Measurements from ENCODE around the gene HSPA12A. TPM values are rescaled to one million over a fixed set of nuclear protein-coding genes. Genes with fewer than 3 reads are reported as not detected.

HSPA12A gene
- total RNA-seq, 1 experiment from 2014 or later, result 2.4 TPM

DNA sequence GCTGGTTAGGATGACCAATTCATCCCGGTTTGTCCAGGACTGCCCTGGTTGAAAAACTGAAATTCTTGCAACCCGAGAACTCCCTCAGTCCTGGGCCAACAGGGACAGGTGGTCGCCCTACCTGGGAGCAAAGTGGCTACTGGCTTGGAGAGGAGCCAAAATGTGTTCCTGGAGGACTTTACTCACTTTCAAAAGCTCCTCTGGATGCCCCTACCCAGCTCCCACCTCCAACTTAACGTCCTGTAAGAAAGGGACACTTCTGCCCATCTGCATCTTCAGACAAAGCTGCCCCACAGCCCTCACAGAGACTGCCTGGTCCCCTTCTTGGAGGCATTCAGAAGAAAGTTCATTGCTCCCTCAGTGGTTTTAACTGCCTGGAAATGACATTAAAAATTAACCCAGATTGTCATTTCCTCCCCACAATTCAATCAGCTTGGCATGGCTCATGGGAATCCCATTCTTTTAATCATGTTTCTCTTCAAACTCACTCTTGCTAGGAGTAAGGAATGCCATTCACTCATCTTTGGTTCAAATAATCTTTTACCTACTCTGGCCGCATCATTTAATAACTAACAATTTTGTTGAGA is 24.0 kb upstream of the HSPA12A start:
- TF ChIP-seq, protein P1, sequence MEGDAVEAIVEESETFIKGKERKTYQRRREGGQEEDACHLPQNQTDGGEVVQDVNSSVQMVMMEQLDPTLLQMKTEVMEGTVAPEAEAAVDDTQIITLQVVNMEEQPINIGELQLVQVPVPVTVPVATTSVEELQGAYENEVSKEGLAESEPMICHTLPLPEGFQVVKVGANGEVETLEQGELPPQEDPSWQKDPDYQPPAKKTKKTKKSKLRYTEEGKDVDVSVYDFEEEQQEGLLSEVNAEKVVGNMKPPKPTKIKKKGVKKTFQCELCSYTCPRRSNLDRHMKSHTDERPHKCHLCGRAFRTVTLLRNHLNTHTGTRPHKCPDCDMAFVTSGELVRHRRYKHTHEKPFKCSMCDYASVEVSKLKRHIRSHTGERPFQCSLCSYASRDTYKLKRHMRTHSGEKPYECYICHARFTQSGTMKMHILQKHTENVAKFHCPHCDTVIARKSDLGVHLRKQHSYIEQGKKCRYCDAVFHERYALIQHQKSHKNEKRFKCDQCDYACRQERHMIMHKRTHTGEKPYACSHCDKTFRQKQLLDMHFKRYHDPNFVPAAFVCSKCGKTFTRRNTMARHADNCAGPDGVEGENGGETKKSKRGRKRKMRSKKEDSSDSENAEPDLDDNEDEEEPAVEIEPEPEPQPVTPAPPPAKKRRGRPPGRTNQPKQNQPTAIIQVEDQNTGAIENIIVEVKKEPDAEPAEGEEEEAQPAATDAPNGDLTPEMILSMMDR (IDR thresholded peaks at IDR 0.05; ENCODE audit: unreplicated experiment), result no peak
- H3K27me3 Mint-ChIP-seq (ENCODE audit: unreplicated experiment), result peaks cover 21% of the 10 kb centered on the region
- no TSS peak for BruUV-seq (replicated peaks)
- H3K27ac Mint-ChIP-seq (ENCODE audit: unreplicated experiment), result no peak overlapping the region
- H3K4me1 Mint-ChIP-seq (ENCODE audit: low read depth, unreplicated experiment), result no peaks in the 10 kb centered on the region
- no peak overlapping the region for H3K4me3 Mint-ChIP-seq (ENCODE audit: low read depth, unreplicated experiment)
- no peaks in the 10 kb centered on the region for H3K9me3 Mint-ChIP-seq (ENCODE audit: low read depth, unreplicated experiment)
- intact Hi-C loops (cut with micrococcal nuclease; ENCODE audit: unreplicated experiment), result loop anchor here (1.0 kb wide), 1 partner anchor 84 kb away; no protein-coding TSS in a partner anchor
- no peaks in the 10 kb centered on the region for H3K36me3 Mint-ChIP-seq (ENCODE audit: insufficient read depth, unreplicated experiment)
- no peak for DNase-seq
- CTCF ChIA-PET, result interaction anchor here (0.8 to 1.0 kb wide), 2 partner anchors 13 to 32 kb away, joined by 4 to 6 read pairs; no protein-coding TSS in a partner anchor

DNA sequence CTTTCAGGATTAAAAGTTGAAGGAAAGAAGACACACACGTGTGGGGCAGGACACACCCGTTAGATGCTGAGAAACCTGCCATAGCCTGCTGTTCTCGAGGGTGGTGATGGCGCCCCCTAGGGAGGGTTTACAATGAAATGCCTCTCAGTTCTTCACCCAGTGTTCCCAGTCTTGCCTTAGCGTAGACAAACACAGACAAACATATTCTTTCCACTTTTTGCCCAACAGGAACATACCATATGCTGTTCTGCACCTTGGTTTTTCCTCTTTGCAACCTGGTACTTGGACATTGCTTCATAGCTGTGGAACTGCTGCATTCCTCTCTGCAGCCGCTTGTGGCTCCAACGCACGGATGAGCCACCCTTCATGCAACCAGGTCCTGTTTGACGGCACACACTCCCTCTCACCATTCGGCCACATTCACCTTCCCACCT is 23.3 kb upstream of the HSPA12A start:
- H3K4me1 Mint-ChIP-seq (ENCODE audit: low read depth, unreplicated experiment), result no peaks in the 10 kb centered on the region
- no TSS peak for BruUV-seq (replicated peaks)
- DNase-seq, result peak; percentile 32
- no peaks in the 10 kb centered on the region for H3K36me3 Mint-ChIP-seq (ENCODE audit: insufficient read depth, unreplicated experiment)
- intact Hi-C loops (cut with micrococcal nuclease; ENCODE audit: unreplicated experiment), result loop anchor here (1.0 kb wide), 1 partner anchor 83 kb away; no protein-coding TSS in a partner anchor
- CTCF ChIA-PET, result interaction anchor here (0.8 kb wide), 1 partner anchor 31 kb away, joined by 6 read pairs; no protein-coding TSS in a partner anchor
- H3K4me3 Mint-ChIP-seq (ENCODE audit: low read depth, unreplicated experiment), result no peak overlapping the region
- no peak overlapping the region for H3K27ac Mint-ChIP-seq (ENCODE audit: unreplicated experiment)
- peaks cover 21% of the 10 kb centered on the region for H3K27me3 Mint-ChIP-seq (ENCODE audit: unreplicated experiment)
- TF ChIP-seq, protein P1 (IDR thresholded peaks at IDR 0.05; ENCODE audit: unreplicated experiment), result peak; percentile 35
- H3K9me3 Mint-ChIP-seq (ENCODE audit: low read depth, unreplicated experiment), result no peaks in the 10 kb centered on the region

DNA sequence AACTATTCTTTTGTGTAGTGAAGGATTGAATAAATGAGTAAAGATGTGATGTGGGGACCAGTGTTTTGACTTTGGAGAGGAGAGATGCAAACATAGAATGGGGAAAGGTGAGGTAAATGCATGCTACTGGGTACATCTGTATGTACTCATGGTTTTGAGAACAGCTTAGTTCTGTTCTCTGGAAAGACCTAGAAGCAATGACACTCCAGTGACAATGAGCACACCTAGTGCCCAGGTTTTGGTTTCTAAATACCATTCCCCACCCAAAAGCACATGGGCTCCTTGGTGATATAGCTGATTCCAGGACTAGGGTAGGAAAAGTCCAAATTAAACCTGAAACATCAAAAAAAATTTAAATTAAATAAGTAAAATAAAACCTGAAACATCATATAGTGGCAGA is 22.6 kb upstream of the HSPA12A start:
- Mint-ChIP-seq H3K4me1 (ENCODE audit: low read depth, unreplicated experiment) (no peaks in the 10 kb centered on the region), H3K4me3 (ENCODE audit: low read depth, unreplicated experiment) (no peak overlapping the region), H3K27ac (ENCODE audit: unreplicated experiment) (no peak overlapping the region), H3K27me3 (ENCODE audit: unreplicated experiment) (peaks cover 21% of the 10 kb centered on the region), H3K36me3 (ENCODE audit: insufficient read depth, unreplicated experiment) (no peaks in the 10 kb centered on the region), H3K9me3 (ENCODE audit: low read depth, unreplicated experiment) (no peaks in the 10 kb centered on the region)
- DNase-seq, result no peak
- CTCF ChIA-PET, result no interaction called here
- TF ChIP-seq, protein P1 (IDR thresholded peaks at IDR 0.05; ENCODE audit: unreplicated experiment), result no peak
- intact Hi-C loops (cut with micrococcal nuclease; ENCODE audit: unreplicated experiment), result no loop called here
- BruUV-seq (replicated peaks), result no TSS peak

DNA sequence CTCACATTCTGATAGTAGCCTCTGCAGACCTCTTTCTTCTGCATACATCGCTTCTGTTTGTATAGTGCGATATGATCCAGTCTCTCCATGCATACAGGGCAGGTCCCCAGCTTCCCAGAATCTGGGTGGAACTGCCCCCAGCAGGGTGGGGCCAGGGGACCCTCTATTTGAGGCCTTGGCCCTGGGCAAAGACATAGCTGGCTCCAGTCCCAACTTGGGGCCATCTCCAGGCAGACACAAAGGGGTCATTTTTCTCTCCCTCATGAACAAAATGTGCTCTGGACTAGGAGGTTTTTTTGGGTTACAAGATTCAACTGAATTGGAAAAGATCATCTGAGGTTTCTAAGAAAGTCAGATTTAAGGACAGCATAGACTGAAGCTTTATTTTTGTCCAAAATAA is 21.1 kb upstream of the HSPA12A start:
- no TSS peak for BruUV-seq (replicated peaks)
- Mint-ChIP-seq H3K4me1 (ENCODE audit: low read depth, unreplicated experiment) (no peaks in the 10 kb centered on the region), H3K36me3 (ENCODE audit: insufficient read depth, unreplicated experiment) (no peaks in the 10 kb centered on the region), H3K27ac (ENCODE audit: unreplicated experiment) (no peak overlapping the region), H3K27me3 (ENCODE audit: unreplicated experiment) (peaks cover 26% of the 10 kb centered on the region), H3K4me3 (ENCODE audit: low read depth, unreplicated experiment) (no peak overlapping the region), H3K9me3 (ENCODE audit: low read depth, unreplicated experiment) (no peaks in the 10 kb centered on the region)
- intact Hi-C loops (cut with micrococcal nuclease; ENCODE audit: unreplicated experiment), result no loop called here
- no peak for DNase-seq
- CTCF ChIA-PET, result no interaction called here
- TF ChIP-seq, protein P1 (IDR thresholded peaks at IDR 0.05; ENCODE audit: unreplicated experiment), result no peak
